WTC11 (cell line): ENCODE data around the gene PNMA1. TPM values are rescaled to one million over a fixed set of nuclear protein-coding genes. Genes with fewer than 3 reads are reported as not detected.

ENCODE experiments used
- ATAC-seq: fragments of 200-7000 bp; cut with Tn5 transposase; 2 replicates; pipeline ENCODE4 v1.10.0; 2021; ENCODE audit warnings: mild to moderate bottlenecking, moderate library complexity
- CTCF ChIA-PET: fragments of 300-600 bp; sonication (Branson Sonifier 250); formaldehyde crosslinking; loops from one replicate; lab custom pipeline; 2021; ENCODE audit warnings: antibody characterized with exemption; lab: Charles Lee
- POLR2A ChIA-PET: fragments of 350-600 bp; sonication (Branson Sonifier 250); formaldehyde crosslinking; loops from one replicate; lab custom pipeline; 2021; ENCODE audit warnings: antibody characterized with exemption; lab: Charles Lee
- DNase-seq: peaks from one replicate; pipeline ENCODE4 v3.0.0; 2021; ENCODE audit warnings: low spot score
- H3K27ac Mint-ChIP-seq: 2 replicates; pipeline ENCODE4 v1.8.0; 2021; ENCODE audit warnings: mixed read lengths
- H3K27me3 Mint-ChIP-seq: 2 replicates; pipeline ENCODE4 v1.8.0; 2021; ENCODE audit warnings: low read depth, mild to moderate bottlenecking, moderate library complexity, mixed read lengths
- H3K36me3 Mint-ChIP-seq: 2 replicates; pipeline ENCODE4 v1.8.0; 2021; ENCODE audit warnings: mixed read lengths
- H3K4me1 Mint-ChIP-seq: 2 replicates; pipeline ENCODE4 v1.8.0; 2022; ENCODE audit warnings: mixed read lengths
- H3K4me3 Mint-ChIP-seq: 2 replicates; pipeline ENCODE4 v1.8.0; 2021; ENCODE audit warnings: mild to moderate bottlenecking, moderate library complexity, mixed read lengths
- H3K9me3 Mint-ChIP-seq: 2 replicates; pipeline ENCODE4 v1.8.0; 2021; ENCODE audit warnings: mixed read lengths
- AFF4 ChIP-seq: sonication (generic); formaldehyde crosslinking; IDR thresholded peaks from 2 replicates; pipeline ENCODE4 v1.8.1; 2023; ENCODE audit warnings: mild to moderate bottlenecking, missing genetic modification reagents, borderline replicate concordance
- CREB1 ChIP-seq: sonication (generic); formaldehyde crosslinking; IDR thresholded peaks from 2 replicates; pipeline ENCODE4 v1.8.0; 2023; ENCODE audit warnings: mild to moderate bottlenecking, missing genetic modification reagents
- CTCF ChIP-seq: fragments of 200-600 bp; IDR thresholded peaks from 2 replicates; pipeline ENCODE4 v1.8.0; 2022; ENCODE audit warnings: antibody characterized with exemption
- ELF4 ChIP-seq: sonication (generic); formaldehyde crosslinking; IDR thresholded peaks from 2 replicates; pipeline ENCODE4 v1.8.1; 2022; ENCODE audit warnings: low read depth, mild to moderate bottlenecking, moderate library complexity, missing genetic modification reagents
- FOXP1 ChIP-seq: sonication (generic); formaldehyde crosslinking; IDR thresholded peaks from 2 replicates; pipeline ENCODE4 v1.8.0; 2022; ENCODE audit warnings: missing genetic modification reagents, mild to moderate bottlenecking, moderate library complexity, borderline replicate concordance
- GRHL2 ChIP-seq: fragments of 250-450 bp; sonication (Bioruptor Pico); IDR thresholded peaks from 2 replicates; pipeline ENCODE4 v1.8.0; 2022; ENCODE audit warnings: mild to moderate bottlenecking, moderate library complexity; ENCODE audit not compliant: insufficient replicate concordance, severe bottlenecking
- MAX ChIP-seq: sonication (generic); formaldehyde crosslinking; IDR thresholded peaks from 2 replicates; pipeline ENCODE4 v1.8.0; 2022; ENCODE audit warnings: mild to moderate bottlenecking, missing genetic modification reagents
- MLX ChIP-seq: sonication (generic); formaldehyde crosslinking; IDR thresholded peaks from 2 replicates; pipeline ENCODE4 v1.8.1; 2023; ENCODE audit warnings: mild to moderate bottlenecking, missing genetic modification reagents, moderate library complexity
- MYBL2 ChIP-seq: sonication (generic); formaldehyde crosslinking; IDR thresholded peaks from 2 replicates; pipeline ENCODE4 v1.8.1; 2023; ENCODE audit warnings: mild to moderate bottlenecking, moderate library complexity, missing genetic modification reagents
- NFE2L1 ChIP-seq: sonication (generic); formaldehyde crosslinking; IDR thresholded peaks from 2 replicates; pipeline ENCODE4 v1.8.1; 2023; ENCODE audit warnings: missing genetic modification reagents
- NFYB ChIP-seq: sonication (generic); formaldehyde crosslinking; conservative IDR thresholded peaks from 2 replicates; pipeline ENCODE4 v1.8.0; 2022; ENCODE audit warnings: low read depth, missing genetic modification reagents
- PRRX2 ChIP-seq: fragments of 250-450 bp; sonication (Bioruptor Pico); IDR thresholded peaks from 2 replicates; pipeline ENCODE4 v1.8.0; 2021; ENCODE audit warnings: mild to moderate bottlenecking
- RORB ChIP-seq: fragments of 250-450 bp; sonication (Bioruptor Pico); IDR thresholded peaks from 2 replicates; pipeline ENCODE4 v1.9.0; 2021; ENCODE audit warnings: mild to moderate bottlenecking
- TCF7 ChIP-seq: sonication (generic); formaldehyde crosslinking; IDR thresholded peaks from 2 replicates; pipeline ENCODE4 v1.8.0; 2022; ENCODE audit warnings: mild to moderate bottlenecking, low read depth, missing genetic modification reagents, moderate library complexity
- ZBTB21 ChIP-seq: sonication (generic); formaldehyde crosslinking; IDR thresholded peaks from 2 replicates; pipeline ENCODE4 v1.8.1; 2023; ENCODE audit warnings: mild to moderate bottlenecking, missing genetic modification reagents, borderline replicate concordance
- ZNF138 ChIP-seq: sonication (generic); formaldehyde crosslinking; conservative IDR thresholded peaks from 2 replicates; pipeline ENCODE4 v1.8.1; 2022; ENCODE audit warnings: mild to moderate bottlenecking, moderate library complexity, missing genetic modification reagents
- ZNF423 ChIP-seq: fragments of 250-450 bp; sonication (Bioruptor Pico); IDR thresholded peaks from 2 replicates; pipeline ENCODE4 v2.1.2; 2022; ENCODE audit warnings: mild to moderate bottlenecking, moderate library complexity
- ZNF671 ChIP-seq: fragments of 250-450 bp; sonication (Bioruptor Pico); IDR thresholded peaks from 2 replicates; pipeline ENCODE4 v1.8.0; 2021; ENCODE audit warnings: mild to moderate bottlenecking
- ZSCAN18 ChIP-seq: fragments of 250-450 bp; sonication (Bioruptor Pico); IDR thresholded peaks from 2 replicates; pipeline ENCODE4 v2.1.2; 2022; ENCODE audit warnings: mild to moderate bottlenecking, moderate library complexity
- total RNA-seq: library from RNA; stranded (reverse); gene quantifications from 3 replicates; pipeline ENCODE4 v1.2.3, GENCODE V29; 2021

PNMA1 gene
- total RNA-seq, 1 experiment from 2014 or later: 46.0 TPM

- TF ChIP-seq ZBTB21 (CRISPR knock-in tag) (0 out of 2 replicates have a peak, but pooled peaks have one; percentile 33), CREB1 (CRISPR knock-in tag) (no peak), MYBL2 (CRISPR knock-in tag) (no peak), FOXP1 (CRISPR knock-in tag) (0 out of 2 replicates have a peak, but pooled peaks have one; percentile 28)
- TF ChIP-seq, all 79 proteins: peak for 2
- H3K27ac Mint-ChIP-seq: peak overlapping the region; percentile 91
- ChIA-PET CTCF (interaction anchor here (0.7 to 4.8 kb wide), 7 partner anchors 10 to 85 kb away, joined by 3 to 22 read pairs (median 5); a partner anchor contains a TSS), POLR2A (interaction anchor here (0.9 to 1.4 kb wide), 6 partner anchors 17 to 169 kb away, joined by 3 to 5 read pairs (median 4); partner anchors contain the start of genes PTGR2 and ZNF410)
- H3K36me3 Mint-ChIP-seq: peaks cover 4% of the 10 kb centered on the region
- H3K9me3 Mint-ChIP-seq: no peaks in the 10 kb centered on the region
- peaks cover 7% of the 10 kb centered on the region for H3K27me3 Mint-ChIP-seq
- DNase-seq (peak; percentile 57), ATAC-seq (peak; percentile 2; the same call in 1 of the 2 replicates)
- H3K4me3 Mint-ChIP-seq: peak overlapping the region; percentile 86
- H3K4me1 Mint-ChIP-seq: peaks cover 52% of the 10 kb centered on the region
Observed at GRCh38 chr14:73717711-73718417, 3.7 kb upstream of the PNMA1 start.

- no peak for ATAC-seq
- POLR2A ChIA-PET: interaction anchor here (0.7 to 1.3 kb wide), 5 partner anchors 16 to 169 kb away, joined by 4 to 5 read pairs (median 4); partner anchors contain the start of genes PTGR2 and ZNF410
- peaks cover 58% of the 10 kb centered on the region for H3K4me1 Mint-ChIP-seq
- H3K36me3 Mint-ChIP-seq: peaks cover 3% of the 10 kb centered on the region
- H3K9me3 Mint-ChIP-seq: no peaks in the 10 kb centered on the region
- H3K4me3 Mint-ChIP-seq: peak overlapping the region; percentile 86; the same call in 1 of the 2 replicates
- H3K27ac Mint-ChIP-seq: no peak overlapping the region
- CTCF ChIA-PET: interaction anchor here (0.7 to 4.8 kb wide), 7 partner anchors 11 to 84 kb away, joined by 3 to 22 read pairs (median 4); a partner anchor contains a TSS
- no peak for DNase-seq
- no peak for TF ChIP-seq ZNF671 (CRISPR knock-in tag)
- H3K27me3 Mint-ChIP-seq: peaks cover 7% of the 10 kb centered on the region
Observed at GRCh38 chr14:73717266-73717665, 3.1 kb upstream of the PNMA1 start.

GRCh38 chr14:73715707-73716106 lies 1.5 kb upstream of the PNMA1 start:
- Mint-ChIP-seq H3K4me3 (no peak overlapping the region), H3K4me1 (peaks cover 48% of the 10 kb centered on the region)

GRCh38 chr14:73714656-73715081 lies 485 bp upstream of the PNMA1 start:
- H3K27me3 Mint-ChIP-seq: peaks cover 7% of the 10 kb centered on the region
- H3K4me1 Mint-ChIP-seq: peaks cover 41% of the 10 kb centered on the region
- ChIA-PET POLR2A (interaction anchor here (0.6 to 1.0 kb wide), 2 partner anchors 43 to 78 kb away, joined by 3 read pairs; no protein-coding TSS in a partner anchor), CTCF (interaction anchor here (2.9 kb wide), 1 partner anchor 14 kb away, joined by 12 read pairs; no protein-coding TSS in a partner anchor)
- H3K27ac Mint-ChIP-seq: no peak overlapping the region
- DNase-seq (no peak), ATAC-seq (no peak)
- H3K9me3 Mint-ChIP-seq: no peaks in the 10 kb centered on the region
- peak overlapping the region; percentile 73 for H3K4me3 Mint-ChIP-seq
- no peaks in the 10 kb centered on the region for H3K36me3 Mint-ChIP-seq
- TF ChIP-seq AFF4 (CRISPR knock-in tag): no peak
- no peak for TF ChIP-seq CTCF
- TF ChIP-seq RORB (CRISPR knock-in tag): no peak
- no peak for TF ChIP-seq NFYB (CRISPR knock-in tag)
- TF ChIP-seq PRRX2: no peak
- no peak for TF ChIP-seq ZNF423 (CRISPR knock-in tag)

More at GRCh38 chr14:73715707-73716106, 1.5 kb upstream of the PNMA1 start:
- Mint-ChIP-seq H3K9me3 (no peaks in the 10 kb centered on the region), H3K27ac (0 out of 2 replicates have a peak overlapping the region, but pooled peaks have one; percentile 3), H3K27me3 (peaks cover 7% of the 10 kb centered on the region), H3K36me3 (no peaks in the 10 kb centered on the region)
- ChIA-PET POLR2A (no interaction called here), CTCF (interaction anchor here (0.9 to 1.2 kb wide), 2 partner anchors 43 to 81 kb away, joined by 3 to 4 read pairs; no protein-coding TSS in a partner anchor)
- TF ChIP-seq ZSCAN18 (CRISPR knock-in tag): no peak
- TF ChIP-seq MLX (CRISPR knock-in tag): no peak
- TF ChIP-seq MAX (CRISPR knock-in tag): no peak
- no peak for TF ChIP-seq NFE2L1 (CRISPR knock-in tag)
- no peak for TF ChIP-seq ZNF671 (CRISPR knock-in tag)
- no peak for TF ChIP-seq TCF7 (CRISPR knock-in tag)
- TF ChIP-seq ZNF138: no peak
- no peak for TF ChIP-seq CREB1 (CRISPR knock-in tag)
- no peak for TF ChIP-seq ELF4 (CRISPR knock-in tag)
- TF ChIP-seq GRHL2: no peak
- ATAC-seq: no peak
- no peak for DNase-seq
